ENCODE measurements around the gene TRIM6.
"Not testable (repeated sequence)": the region's sequence is repeated elsewhere in the genome, so short reads cannot be mapped to it uniquely, and the experiment has no call there.

Gene TRIM6

GRCh38 chr11:5656956-5657355, 60.5 kb downstream of the TRIM6 start:
- FAIRE-seq, result not testable (repeated sequence)

GRCh38 chr11:5658318-5658717, 61.9 kb downstream of the TRIM6 start:
- no peak for FAIRE-seq
- DNase-seq (ENCODE audit: extremely low spot score, insufficient read length, low read depth), result no peak

More at GRCh38 chr11:5656956-5657355, 60.5 kb downstream of the TRIM6 start:
- not testable (repeated sequence) for DNase-seq (ENCODE audit: extremely low spot score, insufficient read length, low read depth)
